Activated naive CD4-positive, alpha-beta T cell treated with anti-CD3 and anti-CD28 coated beads, Interleukin-2, amount 10 ng/mL, durations not matched to agents 5 hours and 36 hours (primary cell): Measurements from ENCODE around the gene MTSS2. TPM values are rescaled to one million over a fixed set of nuclear protein-coding genes. Genes with fewer than 3 reads are reported as not detected.

Experiments used
- total RNA-seq, 2 experiments: library from RNA; stranded (reverse); gene quantifications; one replicate each; pipeline ENCODE4 v1.2.3, GENCODE V29; 2021

The MTSS2 gene
- 10 to 100 TPM; 28.0 to 28.6 TPM for total RNA-seq

GRCh38 chr16:70685938-70686375 lies at the start of gene MTSS2:
MTSS2 (minus strand) TSS chr16:70686053; CDS start chr16:70685791, 262 bp downstream.

GRCh38 chr16:70646260-70647241 lies 39.3 kb downstream of the MTSS2 start, which contains the start of gene IL34:
IL34 (plus strand) TSS chr16:70646559; CDS start chr16:70646948, 389 bp downstream.

Other genes starting within 250 kb of the MTSS2 start
- gene ST3GAL2, start 247.0 kb downstream of the MTSS2 start, total RNA-seq: 10 to 100 TPM; 24.9 to 25.7 TPM
- gene FCSK, start 231.5 kb downstream of the MTSS2 start, total RNA-seq: 10 to 100 TPM; 19.7 to 21.9 TPM
- gene COG4, start 162.5 kb downstream of the MTSS2 start, total RNA-seq: 10 to 100 TPM; 63.0 to 67.4 TPM
- 100 to 1,000 TPM; 250 to 293 TPM for gene SF3B3, start 162.2 kb downstream of the MTSS2 start, total RNA-seq
- not detected for gene IL34, start 39.5 kb downstream of the MTSS2 start, total RNA-seq
- gene VAC14, start 115.1 kb upstream of the MTSS2 start, total RNA-seq: 10 to 100 TPM; 32.7 to 33.5 TPM